Loucy (cell line): Measurements from ENCODE around the gene CAMK1D.
"Not testable (repeated sequence)": the region's sequence is repeated elsewhere in the genome, so short reads cannot be mapped to it uniquely, and the experiment has no call there.

Source experiments
- H2AFZ ChIP-seq: fragments of 200-600 bp; sonication (generic); 2 replicates; pipeline ENCODE4 v1.6.0; 2016; ENCODE audit warnings: antibody characterized with exemption, mild to moderate bottlenecking, low read length, moderate library complexity
- H3F3A ChIP-seq: fragments of 200-600 bp; 2 replicates; pipeline ENCODE4 v1.6.0; 2016; ENCODE audit warnings: antibody characterized with exemption, low read depth, mild to moderate bottlenecking
- H3K27me3 ChIP-seq: fragments of 200-600 bp; sonication (generic); 2 replicates; pipeline ENCODE4 v1.6.1; 2014; ENCODE audit warnings: low read length, mild to moderate bottlenecking; ENCODE audit not compliant: insufficient read depth, poor library complexity, severe bottlenecking
- H3K36me3 ChIP-seq: fragments of 200-600 bp; sonication (generic); 2 replicates; pipeline ENCODE4 v1.6.1; 2016; ENCODE audit warnings: low read length; ENCODE audit not compliant: insufficient read depth
- H3K4me1 ChIP-seq: fragments of 200-600 bp; sonication (generic); 2 replicates; pipeline ENCODE4 v1.5.1; 2014; ENCODE audit warnings: low read length, mild to moderate bottlenecking; ENCODE audit not compliant: insufficient read depth, poor library complexity, severe bottlenecking
- H3K4me2 ChIP-seq: fragments of 200-600 bp; sonication (generic); 2 replicates; pipeline ENCODE4 v1.6.0; 2014; ENCODE audit warnings: antibody characterized with exemption, low read length, low read depth, mild to moderate bottlenecking; ENCODE audit not compliant: poor library complexity, severe bottlenecking
- H3K4me3 ChIP-seq: fragments of 200-600 bp; sonication (generic); 2 replicates; pipeline ENCODE4 v1.5.1; 2014; ENCODE audit warnings: low read length, mild to moderate bottlenecking, mixed read lengths; ENCODE audit not compliant: poor library complexity, severe bottlenecking
- H3K79me2 ChIP-seq: fragments of 200-600 bp; sonication (generic); 2 replicates; pipeline ENCODE4 v1.6.1; 2014; ENCODE audit warnings: low read length; ENCODE audit not compliant: insufficient read depth
- H3K9ac ChIP-seq: fragments of 200-600 bp; sonication (generic); 2 replicates; pipeline ENCODE4 v1.6.0; 2014; ENCODE audit warnings: mild to moderate bottlenecking, low read depth, low read length, moderate library complexity; ENCODE audit not compliant: poor library complexity, severe bottlenecking
- H3K9me2 ChIP-seq: fragments of 200-600 bp; sonication (generic); replicated peaks from 2 replicates; pipeline ENCODE4 v1.6.1; 2016; ENCODE audit warnings: low read depth, low read length, mixed read lengths
- H3K9me3 ChIP-seq: fragments of 200-600 bp; sonication (generic); 2 replicates; pipeline ENCODE4 v1.6.1; 2014; ENCODE audit warnings: mild to moderate bottlenecking, antibody characterized with exemption, low read length, low read depth; ENCODE audit not compliant: insufficient read depth
- H4K20me1 ChIP-seq: fragments of 200-600 bp; sonication (generic); 2 replicates; pipeline ENCODE4 v1.6.0; 2014; ENCODE audit warnings: antibody characterized with exemption, low read length, mild to moderate bottlenecking; ENCODE audit not compliant: insufficient read depth, poor library complexity, severe bottlenecking
- CTCF ChIP-seq: fragments of 200-600 bp; sonication (generic); conservative IDR thresholded peaks from 2 replicates; pipeline ENCODE4 v1.5.1; 2014; ENCODE audit warnings: mild to moderate bottlenecking, antibody characterized with exemption, low read length
- EZH2phosphoT487 ChIP-seq: fragments of 200-600 bp; IDR thresholded peaks from 2 replicates; pipeline ENCODE4 v1.6.1; 2018; ENCODE audit warnings: antibody characterized with exemption, mild to moderate bottlenecking, moderate library complexity, borderline replicate concordance

The CAMK1D gene

GRCh38 chr10:12348870-12349628, at the start of gene CAMK1D:
Gene CAMK1D (plus strand): TSS chr10:12349547.
- Histone ChIP-seq H3K9me2 (no peaks in the 10 kb centered on the region), H3K4me3 (peak within 1 kb of the TSS; percentile 100), H3K9ac (peak within 1 kb of the TSS; percentile 87), H3F3A (peaks cover 10% of the 10 kb centered on the region), H3K79me2 (peaks cover 12% of the 10 kb centered on the region; the same call in 1 of the 2 replicates), H4K20me1 (no peaks in the 10 kb centered on the region), H3K4me2 (peak within 1 kb of the TSS; percentile 100), H3K36me3 (no peaks in the 10 kb centered on the region), H3K9me3 (no peaks in the 10 kb centered on the region), H3K4me1 (peaks cover 29% of the 10 kb centered on the region), H3K27me3 (peaks cover 4% of the 10 kb centered on the region), H2AFZ (peak within 1 kb of the TSS; percentile 95)
- peak; percentile 37 for TF ChIP-seq CTCF
- no peak for TF ChIP-seq EZH2phosphoT487

- H3K4me2 ChIP-seq, H3K27me3 ChIP-seq, H3K4me3 ChIP-seq, H3K79me2 ChIP-seq, H3K36me3 ChIP-seq, H3K4me1 ChIP-seq, H3F3A ChIP-seq, H3K9ac ChIP-seq, H4K20me1 ChIP-seq, H3K9me3 ChIP-seq, H2AFZ ChIP-seq, H3K9me2 ChIP-seq: not testable (repeated sequence)
Measured at GRCh38 chr10:12301036-12301435, 48.3 kb upstream of the CAMK1D start.

GRCh38 chr10:12308057-12308456, 41.3 kb upstream of the CAMK1D start:
- Histone ChIP-seq H3K4me3 (no peak overlapping the region), H3K9ac (no peak overlapping the region), H2AFZ (no peak overlapping the region), H3K9me2 (no peaks in the 10 kb centered on the region), H3K9me3 (no peaks in the 10 kb centered on the region), H3K79me2 (no peaks in the 10 kb centered on the region), H3K4me2 (no peak overlapping the region), H3K4me1 (no peaks in the 10 kb centered on the region), H3K36me3 (no peaks in the 10 kb centered on the region), H3K27me3 (no peaks in the 10 kb centered on the region), H3F3A (no peaks in the 10 kb centered on the region), H4K20me1 (no peaks in the 10 kb centered on the region)
- TF ChIP-seq EZH2phosphoT487 (no peak), CTCF (no peak)

GRCh38 chr10:12308736-12309375, 40.5 kb upstream of the CAMK1D start:
- Histone ChIP-seq H3K4me2 (no peak overlapping the region), H3K79me2 (no peaks in the 10 kb centered on the region), H3K9ac (no peak overlapping the region), H3K4me3 (no peak overlapping the region), H3F3A (no peaks in the 10 kb centered on the region), H3K27me3 (no peaks in the 10 kb centered on the region), H3K9me3 (no peaks in the 10 kb centered on the region), H4K20me1 (no peaks in the 10 kb centered on the region), H3K9me2 (no peaks in the 10 kb centered on the region), H3K4me1 (no peaks in the 10 kb centered on the region), H3K36me3 (no peaks in the 10 kb centered on the region), H2AFZ (no peak overlapping the region)
- no peak for TF ChIP-seq EZH2phosphoT487
- no peak for TF ChIP-seq CTCF

GRCh38 chr10:12309783-12310182, 39.6 kb upstream of the CAMK1D start:
- not testable (repeated sequence) for H3K4me2 ChIP-seq, H3K36me3 ChIP-seq, H3F3A ChIP-seq, H2AFZ ChIP-seq, H3K27me3 ChIP-seq, H3K4me3 ChIP-seq, H4K20me1 ChIP-seq, H3K9ac ChIP-seq, H3K4me1 ChIP-seq, H3K9me2 ChIP-seq, H3K9me3 ChIP-seq, H3K79me2 ChIP-seq
